SIG-M5 treated with dmso at 0.1 percent for 504 hours (cell line): ENCODE data around the gene MAD2L2.

Experiments
- DNase-seq: peaks from one replicate; lab custom pipeline; 2025; ENCODE audit not compliant: unreplicated experiment; lab: John Stamatoyannopoulos, UW

The MAD2L2 gene

DNA sequence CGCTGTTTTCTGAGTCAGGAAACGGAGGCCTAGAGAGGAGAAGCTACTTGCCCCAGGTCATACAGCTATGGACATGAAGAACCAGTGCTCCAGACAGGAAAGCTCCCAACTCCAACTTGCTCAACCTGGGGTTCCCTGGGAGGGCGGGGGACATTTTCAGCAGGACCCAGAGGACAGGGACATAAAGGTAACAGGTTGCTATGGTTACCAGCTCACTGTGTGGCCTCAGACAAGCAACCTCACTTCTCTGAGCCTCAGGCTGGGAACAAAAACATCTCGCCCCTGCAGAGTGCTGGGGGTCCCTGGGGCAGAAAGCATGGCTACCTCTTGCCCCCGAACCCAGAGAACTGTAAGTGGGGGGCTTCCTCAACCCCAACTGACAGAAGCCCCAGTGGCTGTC is 42.8 kb downstream of the MAD2L2 start:
- no peak for DNase-seq

DNA sequence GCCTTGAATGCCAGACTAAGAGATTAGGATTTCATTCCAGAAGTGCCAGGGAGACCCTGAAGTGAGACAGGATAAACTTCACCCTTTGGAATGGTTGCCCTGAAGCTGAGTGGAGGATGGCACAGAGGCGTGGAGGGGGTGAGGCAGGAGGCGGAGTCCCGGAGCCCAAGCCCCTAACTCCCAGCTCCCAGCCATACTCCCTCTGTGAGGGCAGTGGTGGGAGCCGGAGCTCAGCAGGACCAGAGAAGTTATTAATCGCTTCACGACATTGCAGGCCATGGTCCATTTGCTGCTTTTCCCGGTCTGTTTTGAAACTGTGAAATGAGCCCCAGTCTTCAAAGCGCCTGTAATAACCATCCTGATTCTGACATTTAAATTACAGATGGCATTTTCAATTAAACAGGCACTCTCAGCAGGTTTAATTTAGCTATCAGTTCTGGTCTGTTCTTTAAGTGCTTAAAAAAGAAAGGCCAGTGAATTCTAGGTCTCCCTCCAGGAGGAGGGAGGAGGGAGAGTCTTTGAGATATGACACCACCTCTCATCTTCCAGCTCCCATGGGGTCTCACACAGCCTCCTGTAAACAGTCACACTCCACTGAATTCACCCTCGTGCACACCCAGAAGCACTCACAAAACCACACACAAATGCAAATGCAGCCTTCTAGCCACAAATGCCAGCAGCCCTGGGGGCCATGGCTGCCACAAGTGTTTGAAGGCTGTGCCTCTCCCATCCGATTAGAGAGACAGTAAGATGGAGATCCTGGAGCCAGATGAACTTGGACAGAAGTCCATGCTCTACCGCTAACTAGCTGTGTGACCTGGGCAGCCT is 46.4 kb downstream of the MAD2L2 start:
- DNase-seq, result no peak

DNA sequence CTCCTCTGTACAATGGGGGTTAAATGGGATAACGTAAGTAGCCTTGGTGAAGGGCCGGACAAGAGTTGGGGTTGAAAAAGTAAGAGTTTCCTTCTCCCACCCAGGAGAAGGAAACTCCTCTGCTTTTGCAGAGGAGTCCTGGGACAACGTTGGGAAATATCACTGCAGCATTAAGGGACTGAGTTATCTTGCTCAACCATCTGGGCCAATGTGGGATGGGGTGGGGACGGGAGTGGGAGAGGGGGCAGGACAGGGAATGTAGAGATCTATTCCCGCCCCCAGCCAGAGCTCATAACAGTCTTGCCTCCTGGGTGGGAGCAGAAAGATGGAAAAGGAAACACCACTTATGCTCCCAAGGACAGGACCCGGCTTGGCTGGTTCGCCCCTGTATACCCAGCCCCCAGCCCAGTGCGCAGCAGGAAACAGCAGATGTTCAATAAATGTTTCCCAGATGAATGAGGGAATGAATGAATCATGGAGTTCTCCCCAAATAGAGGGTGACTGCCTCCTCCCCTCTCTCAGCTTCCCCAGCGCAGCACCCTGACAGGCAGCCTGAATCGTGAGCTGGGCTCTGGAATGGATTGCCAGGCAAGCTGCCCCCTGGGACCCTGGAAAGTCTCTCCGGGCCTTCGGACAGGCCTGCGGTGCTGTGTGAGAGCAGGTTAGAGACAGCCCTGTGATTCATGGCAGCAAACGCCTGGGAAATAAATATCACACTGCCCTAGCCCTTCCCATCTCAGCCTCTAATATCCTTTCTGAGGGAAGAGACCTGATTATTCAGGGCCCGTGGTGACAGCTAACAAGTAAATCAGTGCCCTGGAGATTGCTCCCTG is 51.5 kb downstream of the MAD2L2 start:
- no peak for DNase-seq

DNA sequence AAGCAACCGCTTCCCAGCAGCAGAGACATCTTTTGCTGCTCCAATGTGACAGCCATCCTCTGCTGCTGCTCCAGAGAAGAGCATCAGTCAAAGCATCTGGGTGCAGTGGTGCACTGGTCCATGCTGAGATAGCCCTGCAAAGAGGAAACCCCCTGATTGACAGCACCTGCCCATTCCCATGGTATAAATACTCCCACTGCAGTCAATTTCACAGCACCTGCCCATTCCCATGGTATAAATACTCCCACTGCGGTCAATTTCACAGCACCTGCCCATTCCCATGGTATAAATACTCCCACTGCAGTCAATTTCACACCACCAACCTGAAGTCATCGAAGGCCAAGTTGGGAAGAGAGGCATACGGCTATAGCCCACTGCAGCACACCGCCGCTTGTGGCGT is 52.2 kb downstream of the MAD2L2 start:
- DNase-seq, result no peak

DNA sequence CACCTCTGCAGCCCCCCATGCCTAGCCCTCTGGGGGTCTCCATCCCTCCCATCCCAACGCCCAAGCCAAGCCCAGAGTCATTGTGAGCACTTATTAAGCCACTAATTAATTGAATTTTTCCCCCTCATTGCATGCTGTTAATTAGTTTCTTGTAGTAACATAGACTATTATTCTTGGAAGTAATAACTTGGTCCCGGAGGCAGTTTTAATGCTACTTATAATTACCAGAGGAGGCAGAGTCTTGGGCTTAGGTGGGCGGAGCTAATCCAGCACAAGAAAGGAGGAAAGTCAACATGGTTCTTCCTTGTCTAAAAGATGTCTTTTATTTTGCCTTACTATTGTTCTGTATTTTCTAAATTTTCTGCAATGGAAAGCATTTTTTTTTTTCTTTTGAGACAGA is 54.4 kb downstream of the MAD2L2 start:
- no peak for DNase-seq
